GM12878 (cell line): ENCODE results near the gene CCDC57. TPM values are rescaled to one million over a fixed set of nuclear protein-coding genes. Genes with fewer than 3 reads are reported as not detected.

ENCODE experiments used
- FOXK2 ChIP-seq: fragments of 450-650 bp; IDR thresholded peaks from 2 replicates; pipeline ENCODE4 v1.6.1; 2017; ENCODE audit warnings: mild to moderate bottlenecking, moderate library complexity
- HDAC6 ChIP-seq: fragments of 200-600 bp; sonication (generic); IDR thresholded peaks from one replicate; pipeline ENCODE4 v1.8.0; 2017; ENCODE audit warnings: antibody characterized with exemption; ENCODE audit not compliant: unreplicated experiment
- JUNB ChIP-seq: IDR thresholded peaks from 2 replicates; pipeline ENCODE4 v1.6.1; 2016; ENCODE audit warnings: antibody characterized with exemption, mild to moderate bottlenecking
- NFIC ChIP-seq: IDR thresholded peaks from 2 replicates; pipeline ENCODE4 v1.6.1; 2012; ENCODE audit warnings: low read depth, mild to moderate bottlenecking, inconsistent platforms, low read length, moderate library complexity
- RAD51 ChIP-seq: fragments of 450-650 bp; IDR thresholded peaks from 2 replicates; pipeline ENCODE4 v1.6.1; 2016; ENCODE audit warnings: moderate library complexity, mild to moderate bottlenecking, inconsistent platforms
- SKIL ChIP-seq: fragments of 450-650 bp; IDR thresholded peaks from 2 replicates; pipeline ENCODE4 v1.6.1; 2017; ENCODE audit warnings: mild to moderate bottlenecking, low read depth, inconsistent platforms; ENCODE audit not compliant: poor library complexity, severe bottlenecking
- SMAD5 ChIP-seq: IDR thresholded peaks from 2 replicates; pipeline ENCODE4 v1.6.1; 2016; ENCODE audit warnings: antibody characterized with exemption, low read depth
- SP1 ChIP-seq: IDR thresholded peaks from one replicate; pipeline ENCODE4 v1.6.1; 2011; ENCODE audit warnings: low read depth, low read length
- TCF3 ChIP-seq: IDR thresholded peaks from 2 replicates; pipeline ENCODE4 v1.6.1; 2012; ENCODE audit warnings: low read depth, mild to moderate bottlenecking, low read length, borderline replicate concordance; ENCODE audit not compliant: insufficient read depth
- YBX1 ChIP-seq: fragments of 450-650 bp; IDR thresholded peaks from 2 replicates; pipeline ENCODE4 v1.6.1; 2016; ENCODE audit warnings: antibody characterized with exemption
- YY1 ChIP-seq: IDR thresholded peaks from 2 replicates; pipeline ENCODE4 v1.6.1; 2011; ENCODE audit warnings: low read depth, mild to moderate bottlenecking, low read length
- ZNF274 ChIP-seq: IDR thresholded peaks from one replicate; pipeline ENCODE4 v1.8.0; 2011; ENCODE audit not compliant: insufficient read length, insufficient read depth
- ZNF622 ChIP-seq: fragments of 450-650 bp; IDR thresholded peaks from 2 replicates; pipeline ENCODE4 v1.6.1; 2017; ENCODE audit warnings: mild to moderate bottlenecking, inconsistent platforms
- polyA plus RNA-seq, 11 experiments: library from polyadenylated mRNA; depleted of rRNA in 4 of 11; unstranded in 6 of 11; stranded (reverse) in 5 of 11; fragments of >200 nt; fragmentation: Nextera tagmentation in 4 of 11; fragmentation: Illumina TruSeq in 1 of 11; extraction: Ambion mirVana in 4 of 11; extraction: Trizol in 1 of 11; gene quantifications; 1 replicate in 1 of 11; 2 replicates in 10 of 11; pipeline versions ENCODE4 v1.2.1 to v1.2.3, GENCODE V29; 2011 to 2016; ENCODE audit warnings: inconsistent platforms in 2 of 11, missing spikeins in 2 of 11, low read depth in 1 of 11
- total RNA-seq, 4 experiments: library from RNA; depleted of rRNA in 3 of 4; stranded (reverse); fragments of >200 nt in 3 of 4; fragmentation: Illumina TruSeq in 1 of 4; extraction: Trizol in 1 of 4; gene quantifications; 2 replicates each; pipeline versions ENCODE4 v1.2.1 to v1.2.3, GENCODE V29; 2013 to 2021
- TF ChIP-seq, protein P1 (sequence below): IDR thresholded peaks from 2 replicates; pipeline ENCODE4 v1.6.1; 2012; ENCODE audit warnings: low read depth, low read length, improper control_type of control experiment
- TF ChIP-seq, protein P2 (sequence below): fragments of 450-650 bp; conservative IDR thresholded peaks from 2 replicates; pipeline ENCODE4 v1.6.1; 2017; ENCODE audit warnings: mild to moderate bottlenecking, moderate library complexity
- TF ChIP-seq, protein P3 (sequence below): fragments of 450-650 bp; formaldehyde crosslinking; IDR thresholded peaks from 2 replicates; pipeline ENCODE4 v1.4.0; 2020; ENCODE audit warnings: mild to moderate bottlenecking, moderate library complexity
- TF ChIP-seq, protein P4 (sequence below): IDR thresholded peaks from 2 replicates; pipeline ENCODE4 v1.6.1; 2011; ENCODE audit warnings: low read depth, low read length, improper control_type of control experiment, borderline replicate concordance
- TF ChIP-seq, protein P5 (sequence below): fragments of 450-650 bp; IDR thresholded peaks from 2 replicates; pipeline ENCODE4 v1.6.1; 2016; ENCODE audit warnings: mild to moderate bottlenecking, moderate library complexity, borderline replicate concordance

CCDC57 gene
- total and polyA plus RNA-seq, 10 of the 15 experiments (the other 5 are each of a cell fraction or from before 2014, with no cell fraction given) = 5.4 to 123 (median 45.8) TPM

GRCh38 chr17:82097919-82098168, 114.8 kb downstream of the CCDC57 start (continued):
- TF ChIP-seq TCF3 (no peak), YY1 (no peak), SMAD5 (no peak; the same call in 1 of the 2 replicates), SKIL (no peak), RAD51 (no peak), ZNF274 (no peak), ZNF622 (no peak), SP1 (no peak), JUNB (no peak), HDAC6 (no peak), FOXK2 (no peak), NFIC (no peak), YBX1 (no peak)
- TF ChIP-seq, protein P1, sequence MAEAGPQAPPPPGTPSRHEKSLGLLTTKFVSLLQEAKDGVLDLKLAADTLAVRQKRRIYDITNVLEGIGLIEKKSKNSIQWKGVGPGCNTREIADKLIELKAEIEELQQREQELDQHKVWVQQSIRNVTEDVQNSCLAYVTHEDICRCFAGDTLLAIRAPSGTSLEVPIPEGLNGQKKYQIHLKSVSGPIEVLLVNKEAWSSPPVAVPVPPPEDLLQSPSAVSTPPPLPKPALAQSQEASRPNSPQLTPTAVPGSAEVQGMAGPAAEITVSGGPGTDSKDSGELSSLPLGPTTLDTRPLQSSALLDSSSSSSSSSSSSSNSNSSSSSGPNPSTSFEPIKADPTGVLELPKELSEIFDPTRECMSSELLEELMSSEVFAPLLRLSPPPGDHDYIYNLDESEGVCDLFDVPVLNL = no peak
- TF ChIP-seq, protein P2, sequence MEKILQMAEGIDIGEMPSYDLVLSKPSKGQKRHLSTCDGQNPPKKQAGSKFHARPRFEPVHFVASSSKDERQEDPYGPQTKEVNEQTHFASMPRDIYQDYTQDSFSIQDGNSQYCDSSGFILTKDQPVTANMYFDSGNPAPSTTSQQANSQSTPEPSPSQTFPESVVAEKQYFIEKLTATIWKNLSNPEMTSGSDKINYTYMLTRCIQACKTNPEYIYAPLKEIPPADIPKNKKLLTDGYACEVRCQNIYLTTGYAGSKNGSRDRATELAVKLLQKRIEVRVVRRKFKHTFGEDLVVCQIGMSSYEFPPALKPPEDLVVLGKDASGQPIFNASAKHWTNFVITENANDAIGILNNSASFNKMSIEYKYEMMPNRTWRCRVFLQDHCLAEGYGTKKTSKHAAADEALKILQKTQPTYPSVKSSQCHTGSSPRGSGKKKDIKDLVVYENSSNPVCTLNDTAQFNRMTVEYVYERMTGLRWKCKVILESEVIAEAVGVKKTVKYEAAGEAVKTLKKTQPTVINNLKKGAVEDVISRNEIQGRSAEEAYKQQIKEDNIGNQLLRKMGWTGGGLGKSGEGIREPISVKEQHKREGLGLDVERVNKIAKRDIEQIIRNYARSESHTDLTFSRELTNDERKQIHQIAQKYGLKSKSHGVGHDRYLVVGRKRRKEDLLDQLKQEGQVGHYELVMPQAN = peak; percentile 86
- TF ChIP-seq, protein P3, sequence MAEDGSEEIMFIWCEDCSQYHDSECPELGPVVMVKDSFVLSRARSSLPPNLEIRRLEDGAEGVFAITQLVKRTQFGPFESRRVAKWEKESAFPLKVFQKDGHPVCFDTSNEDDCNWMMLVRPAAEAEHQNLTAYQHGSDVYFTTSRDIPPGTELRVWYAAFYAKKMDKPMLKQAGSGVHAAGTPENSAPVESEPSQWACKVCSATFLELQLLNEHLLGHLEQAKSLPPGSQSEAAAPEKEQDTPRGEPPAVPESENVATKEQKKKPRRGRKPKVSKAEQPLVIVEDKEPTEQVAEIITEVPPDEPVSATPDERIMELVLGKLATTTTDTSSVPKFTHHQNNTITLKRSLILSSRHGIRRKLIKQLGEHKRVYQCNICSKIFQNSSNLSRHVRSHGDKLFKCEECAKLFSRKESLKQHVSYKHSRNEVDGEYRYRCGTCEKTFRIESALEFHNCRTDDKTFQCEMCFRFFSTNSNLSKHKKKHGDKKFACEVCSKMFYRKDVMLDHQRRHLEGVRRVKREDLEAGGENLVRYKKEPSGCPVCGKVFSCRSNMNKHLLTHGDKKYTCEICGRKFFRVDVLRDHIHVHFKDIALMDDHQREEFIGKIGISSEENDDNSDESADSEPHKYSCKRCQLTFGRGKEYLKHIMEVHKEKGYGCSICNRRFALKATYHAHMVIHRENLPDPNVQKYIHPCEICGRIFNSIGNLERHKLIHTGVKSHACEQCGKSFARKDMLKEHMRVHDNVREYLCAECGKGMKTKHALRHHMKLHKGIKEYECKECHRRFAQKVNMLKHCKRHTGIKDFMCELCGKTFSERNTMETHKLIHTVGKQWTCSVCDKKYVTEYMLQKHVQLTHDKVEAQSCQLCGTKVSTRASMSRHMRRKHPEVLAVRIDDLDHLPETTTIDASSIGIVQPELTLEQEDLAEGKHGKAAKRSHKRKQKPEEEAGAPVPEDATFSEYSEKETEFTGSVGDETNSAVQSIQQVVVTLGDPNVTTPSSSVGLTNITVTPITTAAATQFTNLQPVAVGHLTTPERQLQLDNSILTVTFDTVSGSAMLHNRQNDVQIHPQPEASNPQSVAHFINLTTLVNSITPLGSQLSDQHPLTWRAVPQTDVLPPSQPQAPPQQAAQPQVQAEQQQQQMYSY (CRISPR knock-in tag) = no peak
- TF ChIP-seq, protein P4, sequence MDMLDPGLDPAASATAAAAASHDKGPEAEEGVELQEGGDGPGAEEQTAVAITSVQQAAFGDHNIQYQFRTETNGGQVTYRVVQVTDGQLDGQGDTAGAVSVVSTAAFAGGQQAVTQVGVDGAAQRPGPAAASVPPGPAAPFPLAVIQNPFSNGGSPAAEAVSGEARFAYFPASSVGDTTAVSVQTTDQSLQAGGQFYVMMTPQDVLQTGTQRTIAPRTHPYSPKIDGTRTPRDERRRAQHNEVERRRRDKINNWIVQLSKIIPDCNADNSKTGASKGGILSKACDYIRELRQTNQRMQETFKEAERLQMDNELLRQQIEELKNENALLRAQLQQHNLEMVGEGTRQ = no peak
- TF ChIP-seq, protein P5, sequence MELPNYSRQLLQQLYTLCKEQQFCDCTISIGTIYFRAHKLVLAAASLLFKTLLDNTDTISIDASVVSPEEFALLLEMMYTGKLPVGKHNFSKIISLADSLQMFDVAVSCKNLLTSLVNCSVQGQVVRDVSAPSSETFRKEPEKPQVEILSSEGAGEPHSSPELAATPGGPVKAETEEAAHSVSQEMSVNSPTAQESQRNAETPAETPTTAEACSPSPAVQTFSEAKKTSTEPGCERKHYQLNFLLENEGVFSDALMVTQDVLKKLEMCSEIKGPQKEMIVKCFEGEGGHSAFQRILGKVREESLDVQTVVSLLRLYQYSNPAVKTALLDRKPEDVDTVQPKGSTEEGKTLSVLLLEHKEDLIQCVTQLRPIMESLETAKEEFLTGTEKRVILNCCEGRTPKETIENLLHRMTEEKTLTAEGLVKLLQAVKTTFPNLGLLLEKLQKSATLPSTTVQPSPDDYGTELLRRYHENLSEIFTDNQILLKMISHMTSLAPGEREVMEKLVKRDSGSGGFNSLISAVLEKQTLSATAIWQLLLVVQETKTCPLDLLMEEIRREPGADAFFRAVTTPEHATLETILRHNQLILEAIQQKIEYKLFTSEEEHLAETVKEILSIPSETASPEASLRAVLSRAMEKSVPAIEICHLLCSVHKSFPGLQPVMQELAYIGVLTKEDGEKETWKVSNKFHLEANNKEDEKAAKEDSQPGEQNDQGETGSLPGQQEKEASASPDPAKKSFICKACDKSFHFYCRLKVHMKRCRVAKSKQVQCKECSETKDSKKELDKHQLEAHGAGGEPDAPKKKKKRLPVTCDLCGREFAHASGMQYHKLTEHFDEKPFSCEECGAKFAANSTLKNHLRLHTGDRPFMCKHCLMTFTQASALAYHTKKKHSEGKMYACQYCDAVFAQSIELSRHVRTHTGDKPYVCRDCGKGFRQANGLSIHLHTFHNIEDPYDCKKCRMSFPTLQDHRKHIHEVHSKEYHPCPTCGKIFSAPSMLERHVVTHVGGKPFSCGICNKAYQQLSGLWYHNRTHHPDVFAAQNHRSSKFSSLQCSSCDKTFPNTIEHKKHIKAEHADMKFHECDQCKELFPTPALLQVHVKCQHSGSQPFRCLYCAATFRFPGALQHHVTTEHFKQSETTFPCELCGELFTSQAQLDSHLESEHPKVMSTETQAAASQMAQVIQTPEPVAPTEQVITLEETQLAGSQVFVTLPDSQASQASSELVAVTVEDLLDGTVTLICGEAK = no peak
